C4-2B (cell line): ENCODE data around the gene MIPEP.

ENCODE experiments used
- CTCF ChIP-seq: fragments of 450-650 bp; conservative IDR thresholded peaks from 2 replicates; pipeline ENCODE4 v1.5.1; 2017; ENCODE audit warnings: mild to moderate bottlenecking
- ZFX ChIP-seq: fragments of 450-650 bp; IDR thresholded peaks from 2 replicates; pipeline ENCODE4 v1.6.1; 2017

DNA sequence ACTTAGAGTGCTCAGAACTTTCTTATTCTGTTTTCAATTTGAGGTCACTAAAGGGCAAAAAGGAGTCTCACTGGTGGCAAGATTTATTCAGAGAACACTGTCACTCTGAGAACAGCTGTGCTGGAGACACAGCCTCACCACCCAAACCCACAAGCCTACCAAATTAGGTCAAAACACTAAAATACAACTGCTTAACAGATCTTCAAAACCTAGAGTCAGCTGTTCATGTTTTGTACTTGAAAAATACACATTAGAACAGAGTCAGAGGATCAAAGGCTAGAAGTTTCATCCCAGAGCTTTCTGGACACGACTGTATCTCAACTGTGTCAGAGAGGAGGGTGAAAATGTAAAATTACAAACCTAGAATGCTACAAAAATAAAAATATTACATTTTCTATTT, 89.3 kb downstream of the MIPEP start:
- no peak for TF ChIP-seq CTCF
- TF ChIP-seq ZFX = no peak
